Measurements from ENCODE around the gene MVD. TPM values are rescaled to one million over a fixed set of nuclear protein-coding genes. Genes with fewer than 3 reads are reported as not detected.
"Not testable (repeated sequence)": the region's sequence is repeated elsewhere in the genome, so short reads cannot be mapped to it uniquely, and the experiment has no call there.

The MVD gene
- total RNA-seq, 4 donors from 2014 or later: 20.7 to 52.5 (median 43.2) TPM

- no peaks in the 10 kb centered on the region for H3K9me3 ChIP-seq
- no peaks in the 10 kb centered on the region for H3K27me3 ChIP-seq
- H3K36me3 ChIP-seq: peaks cover 23 to 33% of the 10 kb centered on the region in 2 donors
- WGBS, 2 donors: 91 to 94% methylated on average over 10 of the region's 10 CpGs
- intact Hi-C loops (cut with DNase I): no loop called here
- peaks cover 0 to 12% of the 10 kb centered on the region in 2 donors for H3K4me1 ChIP-seq
- TF ChIP-seq POLR2A (IDR thresholded peaks at IDR 0.05): no peak
- TF ChIP-seq, protein P1, sequence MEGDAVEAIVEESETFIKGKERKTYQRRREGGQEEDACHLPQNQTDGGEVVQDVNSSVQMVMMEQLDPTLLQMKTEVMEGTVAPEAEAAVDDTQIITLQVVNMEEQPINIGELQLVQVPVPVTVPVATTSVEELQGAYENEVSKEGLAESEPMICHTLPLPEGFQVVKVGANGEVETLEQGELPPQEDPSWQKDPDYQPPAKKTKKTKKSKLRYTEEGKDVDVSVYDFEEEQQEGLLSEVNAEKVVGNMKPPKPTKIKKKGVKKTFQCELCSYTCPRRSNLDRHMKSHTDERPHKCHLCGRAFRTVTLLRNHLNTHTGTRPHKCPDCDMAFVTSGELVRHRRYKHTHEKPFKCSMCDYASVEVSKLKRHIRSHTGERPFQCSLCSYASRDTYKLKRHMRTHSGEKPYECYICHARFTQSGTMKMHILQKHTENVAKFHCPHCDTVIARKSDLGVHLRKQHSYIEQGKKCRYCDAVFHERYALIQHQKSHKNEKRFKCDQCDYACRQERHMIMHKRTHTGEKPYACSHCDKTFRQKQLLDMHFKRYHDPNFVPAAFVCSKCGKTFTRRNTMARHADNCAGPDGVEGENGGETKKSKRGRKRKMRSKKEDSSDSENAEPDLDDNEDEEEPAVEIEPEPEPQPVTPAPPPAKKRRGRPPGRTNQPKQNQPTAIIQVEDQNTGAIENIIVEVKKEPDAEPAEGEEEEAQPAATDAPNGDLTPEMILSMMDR (IDR thresholded peaks at IDR 0.05): no peak
- H3K27ac ChIP-seq: no peak overlapping the region
- no peak for DNase-seq
- H3K4me3 ChIP-seq (replicated peaks in 1 of 3): no peak overlapping the region
Measured at GRCh38 chr16:88613293-88613692, 49.6 kb downstream of the MVD start.

DNA sequence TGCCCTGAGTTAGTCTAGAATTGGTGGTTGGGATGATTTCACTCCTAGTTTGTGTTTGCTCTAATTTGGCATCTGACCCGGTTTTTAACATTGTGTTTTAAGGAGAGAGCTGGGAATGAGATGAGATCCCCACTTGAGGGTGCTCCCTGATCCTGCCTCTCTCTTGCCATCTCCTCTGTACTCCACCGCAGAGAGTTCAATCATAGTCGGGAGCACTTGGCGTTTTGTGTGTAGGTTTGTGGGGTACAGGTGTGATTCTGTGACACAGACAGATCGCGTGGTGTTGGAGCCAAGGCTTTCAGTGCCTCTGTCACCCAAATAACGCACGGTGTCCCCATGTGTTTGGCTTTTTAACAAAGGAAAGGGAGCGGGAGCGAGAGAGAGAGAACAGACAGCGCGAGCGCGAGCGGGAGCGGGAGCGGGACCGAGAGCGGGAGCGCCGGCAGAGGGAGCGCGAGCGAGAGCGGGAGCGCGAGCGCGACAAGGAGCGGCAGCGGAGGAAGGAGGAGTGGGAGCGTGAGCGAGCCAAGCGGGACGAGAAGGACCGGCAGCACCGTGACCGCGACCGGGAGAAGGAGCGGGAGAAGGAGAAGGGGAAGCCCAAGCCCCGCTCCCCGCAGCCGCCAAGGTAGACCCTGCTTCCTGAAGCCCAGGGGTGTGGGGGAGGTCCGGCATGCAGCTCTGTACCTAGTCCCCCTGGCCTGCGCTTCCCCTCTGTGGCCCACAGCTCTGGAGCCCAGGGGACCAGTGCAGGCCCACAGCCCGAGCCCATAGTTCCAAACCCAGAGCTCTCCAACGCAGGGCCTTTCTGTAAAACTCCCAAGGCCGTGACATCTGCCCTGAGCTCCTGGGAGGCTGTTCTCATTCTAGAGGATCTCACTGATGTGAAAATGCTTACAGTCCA, 51.7 kb downstream of the MVD start:
- Histone ChIP-seq H3K27me3 (no peaks in the 10 kb centered on the region), H3K36me3 (peaks cover 23 to 33% of the 10 kb centered on the region in 2 donors), H3K9me3 (no peaks in the 10 kb centered on the region), H3K4me1 (peaks cover 0 to 5% of the 10 kb centered on the region in 2 donors), H3K4me3 (replicated peaks in 1 of 3) (no peak overlapping the region), H3K27ac (no peak overlapping the region)
- TF ChIP-seq, protein P1 (IDR thresholded peaks at IDR 0.05): no peak
- no peak for TF ChIP-seq POLR2A (IDR thresholded peaks at IDR 0.05)
- intact Hi-C loops (cut with DNase I): no loop called here
- DNase-seq: no peak
- WGBS, 2 donors: 84 to 85% methylated on average over 45 to 49 of the region's 49 CpGs

GRCh38 chr16:88610080-88610479, 52.8 kb downstream of the MVD start:
- no peak for DNase-seq
- WGBS, 2 donors: 89 to 96% methylated on average over 3 to 6 of the region's 6 CpGs
- intact Hi-C loops (cut with DNase I): no loop called here
- Histone ChIP-seq H3K4me1 (no peaks in the 10 kb centered on the region), H3K9me3 (no peaks in the 10 kb centered on the region), H3K36me3 (peaks cover 23 to 31% of the 10 kb centered on the region in 2 donors), H3K27ac (no peak overlapping the region), H3K4me3 (replicated peaks in 1 of 3) (no peak overlapping the region), H3K27me3 (no peaks in the 10 kb centered on the region)
- TF ChIP-seq, protein P1 (IDR thresholded peaks at IDR 0.05): no peak
- TF ChIP-seq POLR2A (IDR thresholded peaks at IDR 0.05): no peak

GRCh38 chr16:88609426-88609825, 53.5 kb downstream of the MVD start:
- intact Hi-C loops (cut with DNase I); H3K4me3 ChIP-seq (replicated peaks in 1 of 3); DNase-seq; H3K9me3 ChIP-seq; H3K27ac ChIP-seq; H3K4me1 ChIP-seq; H3K27me3 ChIP-seq: not testable (repeated sequence)
- 94 to 98% methylated on average over 8 of the region's 8 CpGs for WGBS, 2 donors
- H3K36me3 ChIP-seq: peaks cover 23 to 31% of the 10 kb centered on the region in 2 donors

DNA sequence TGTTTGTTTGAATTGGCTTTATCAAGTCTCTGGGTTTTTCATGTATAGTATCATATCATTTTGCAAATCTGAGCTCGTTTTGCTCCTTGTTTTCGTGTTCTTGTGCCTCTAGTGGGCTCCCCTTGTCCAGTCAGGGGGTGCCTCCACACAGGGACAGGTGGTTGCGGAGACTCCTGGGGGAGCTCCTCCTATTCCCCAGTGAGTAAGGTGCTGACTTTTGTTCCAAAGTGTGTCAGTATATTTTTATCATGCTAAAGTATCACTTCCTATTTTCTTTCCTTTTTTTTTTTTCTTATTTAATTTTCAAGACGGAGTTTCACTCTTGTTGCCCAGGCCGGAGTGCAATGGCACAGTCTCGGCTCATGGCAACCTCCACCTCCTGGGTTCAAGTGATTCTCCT, 54.8 kb downstream of the MVD start:
- Histone ChIP-seq H3K27ac (no peak overlapping the region), H3K36me3 (peaks cover 23 to 31% of the 10 kb centered on the region in 2 donors), H3K27me3 (no peaks in the 10 kb centered on the region), H3K9me3 (no peaks in the 10 kb centered on the region), H3K4me3 (replicated peaks in 1 of 3) (no peak overlapping the region), H3K4me1 (no peaks in the 10 kb centered on the region)
- WGBS, 2 donors: 87 to 91% methylated on average over 6 of the region's 6 CpGs
- TF ChIP-seq, protein P1 (IDR thresholded peaks at IDR 0.05): no peak
- no peak for TF ChIP-seq POLR2A (IDR thresholded peaks at IDR 0.05)
- DNase-seq: no peak
- intact Hi-C loops (cut with DNase I): no loop called here

Measured in thyroid gland (tissue), 4 donors.